H1 (cell line): Measurements from ENCODE around the gene VAV2. TPM values are rescaled to one million over a fixed set of nuclear protein-coding genes. Genes with fewer than 3 reads are reported as not detected.

Experiments used
- CTCF ChIA-PET: fragments of 300-600 bp; sonication (Branson Sonifier 250); formaldehyde crosslinking; loops from one replicate; lab custom pipeline; 2021; ENCODE audit not compliant: partially characterized antibody; lab: Charles Lee
- POLR2A ChIA-PET: fragments of 300-600 bp; sonication (Branson Sonifier 250); formaldehyde crosslinking; loops from one replicate; lab custom pipeline; 2021; ENCODE audit warnings: inconsistent platforms; ENCODE audit not compliant: partially characterized antibody; lab: Charles Lee
- DNase-seq, 2 experiments: peaks; one replicate each; pipeline versions ENCODE4 v3.0.0 to v3.0.0-alpha.2; 2010 to 2022; ENCODE audit warnings: low spot score in 2 of 2, low read depth in 1 of 2, mixed read lengths in 1 of 2
- FAIRE-seq: peaks from 2 replicates; lab custom pipeline; 2011; peaks lifted over from hg19 to GRCh38; lab: Jason Lieb, UNC
- H2AFZ ChIP-seq: 2 replicates; pipeline ENCODE4 v1.8.1; 2012; ENCODE audit warnings: low read length, inconsistent platforms
- H2AK5ac ChIP-seq: 2 replicates; pipeline ENCODE4 v1.6.1; 2013; ENCODE audit warnings: low read depth, low read length
- H2BK120ac ChIP-seq: replicated peaks from 2 replicates; pipeline ENCODE3; 2013; ENCODE audit warnings: low read depth, low read length, inconsistent platforms
- H2BK12ac ChIP-seq: 2 replicates; pipeline ENCODE4 v1.6.1; 2013; ENCODE audit warnings: low read depth, low read length
- H2BK15ac ChIP-seq: 2 replicates; pipeline ENCODE4 v1.6.1; 2013; ENCODE audit warnings: low read length
- H2BK20ac ChIP-seq: 2 replicates; pipeline ENCODE4 v1.6.1; 2013; ENCODE audit warnings: low read length
- H2BK5ac ChIP-seq: 2 replicates; pipeline ENCODE4 v1.6.1; 2013; ENCODE audit warnings: low read depth, low read length
- H3K14ac ChIP-seq: 2 replicates; pipeline ENCODE4 v1.6.1; 2013; ENCODE audit warnings: inconsistent platforms; ENCODE audit not compliant: insufficient read length
- H3K18ac ChIP-seq: 2 replicates; pipeline ENCODE4 v1.6.1; 2013; ENCODE audit warnings: low read length; ENCODE audit errors: extremely low read depth
- H3K23ac ChIP-seq: 2 replicates; pipeline ENCODE4 v1.6.1; 2013; ENCODE audit warnings: inconsistent platforms; ENCODE audit not compliant: insufficient read length
- H3K23me2 ChIP-seq: 2 replicates; pipeline ENCODE4 v1.6.1; 2013; ENCODE audit warnings: low read depth, low read length
- H3K27ac ChIP-seq: 2 replicates; pipeline ENCODE4 v1.6.1; 2011; ENCODE audit warnings: low read depth, low read length, inconsistent platforms
- H3K27me3 ChIP-seq, 4 experiments: replicated peaks in 1 of 4; 1 replicate in 1 of 4; 2 replicates in 3 of 4; pipeline versions ENCODE4 v1.6.1 to v1.8.1; 2011 to 2013; ENCODE audit warnings: low read length in 3 of 4, mild to moderate bottlenecking in 3 of 4, inconsistent platforms in 2 of 4, mixed read lengths in 2 of 4, moderate library complexity in 1 of 4; ENCODE audit not compliant: control insufficient read depth in 3 of 4, insufficient read depth in 3 of 4; ENCODE audit errors: extremely low read depth in 1 of 4
- H3K36me3 ChIP-seq, 4 experiments: 2 replicates each; pipeline versions ENCODE4 v1.6.1 to v1.8.1; 2011 to 2013; ENCODE audit warnings: mild to moderate bottlenecking in 4 of 4, low read length in 3 of 4, moderate library complexity in 2 of 4, control low read depth in 1 of 4, inconsistent platforms in 1 of 4; ENCODE audit not compliant: insufficient read depth in 4 of 4, control insufficient read depth in 2 of 4
- H3K4ac ChIP-seq: replicated peaks from 2 replicates; pipeline ENCODE3; 2013; ENCODE audit warnings: low read length, low read depth, mixed read lengths, inconsistent platforms; ENCODE audit not compliant: insufficient read length
- H3K4me1 ChIP-seq, 4 experiments: replicated peaks in 1 of 4; 1 replicate in 1 of 4; 2 replicates in 3 of 4; pipeline versions ENCODE4 v1.6.1 to v1.8.1; 2011 to 2013; ENCODE audit warnings: low read length in 3 of 4, inconsistent platforms in 2 of 4, mixed read lengths in 1 of 4; ENCODE audit not compliant: insufficient read depth in 4 of 4, control insufficient read depth in 3 of 4
- H3K4me2 ChIP-seq, 2 experiments: 2 replicates each; pipeline versions ENCODE4 v1.6.1 to v1.8.1; 2011 to 2013; ENCODE audit warnings: low read depth in 2 of 2, low read length in 2 of 2, control low read depth in 1 of 2, inconsistent platforms in 1 of 2, mild to moderate bottlenecking in 1 of 2; ENCODE audit not compliant: insufficient read depth in 1 of 2
- H3K4me3 ChIP-seq, 4 experiments: fragments of 200-600, 300-600 bp in 1 of 4; sonication (generic), shearing (Covaris generic), sonication (Bioruptor Twin) in 1 of 4; 2 replicates each; pipeline versions ENCODE4 v1.5.1 to v1.8.1; 2011 to 2016; ENCODE audit warnings: low read length in 4 of 4, low read depth in 3 of 4, control low read depth in 2 of 4, inconsistent platforms in 2 of 4, mild to moderate bottlenecking in 2 of 4, mixed read lengths in 1 of 4, moderate library complexity in 1 of 4; ENCODE audit not compliant: insufficient read depth in 2 of 4; ENCODE audit errors: extremely low read depth in 1 of 4
- H3K56ac ChIP-seq: replicated peaks from 2 replicates; pipeline ENCODE3; 2013; ENCODE audit warnings: low read depth, mild to moderate bottlenecking, mixed read lengths, low read length, inconsistent platforms; ENCODE audit not compliant: insufficient read length
- H3K79me1 ChIP-seq: 2 replicates; pipeline ENCODE4 v1.6.1; 2013; ENCODE audit warnings: low read depth, low read length, control low read depth
- H3K79me2 ChIP-seq, 2 experiments: 2 replicates each; pipeline versions ENCODE4 v1.6.1 to v1.8.1; 2012 to 2013; ENCODE audit warnings: low read length in 2 of 2, mild to moderate bottlenecking in 2 of 2, inconsistent platforms in 1 of 2; ENCODE audit not compliant: insufficient read depth in 2 of 2, control insufficient read depth in 1 of 2
- H3K9ac ChIP-seq, 4 experiments: replicated peaks in 1 of 4; 1 replicate in 1 of 4; 2 replicates in 3 of 4; pipeline versions ENCODE4 v1.6.1 to v1.8.1; 2011 to 2013; ENCODE audit warnings: low read depth in 3 of 4, low read length in 3 of 4, control low read depth in 2 of 4, mild to moderate bottlenecking in 2 of 4, moderate library complexity in 2 of 4, inconsistent platforms in 1 of 4; ENCODE audit errors: extremely low read depth in 1 of 4
- H3K9me3 ChIP-seq, 2 experiments: 2 replicates each; pipeline versions ENCODE4 v1.6.1 to v1.8.1; 2012 to 2013; ENCODE audit warnings: mild to moderate bottlenecking in 2 of 2, moderate library complexity in 2 of 2, control low read depth in 1 of 2, inconsistent platforms in 1 of 2, low read depth in 1 of 2, low read length in 1 of 2, mixed read lengths in 1 of 2; ENCODE audit not compliant: insufficient read depth in 2 of 2
- H4K20me1 ChIP-seq, 2 experiments: replicated peaks in 1 of 2; 2 replicates each; pipeline versions ENCODE3 to v1.8.1; 2011 to 2013; ENCODE audit warnings: inconsistent platforms in 2 of 2, low read length in 2 of 2, mild to moderate bottlenecking in 1 of 2; ENCODE audit not compliant: insufficient read depth in 2 of 2, control insufficient read depth in 1 of 2
- H4K5ac ChIP-seq: 2 replicates; pipeline ENCODE4 v1.6.1; 2013; ENCODE audit warnings: low read length, low read depth, mixed read lengths, inconsistent platforms; ENCODE audit not compliant: insufficient read length
- H4K8ac ChIP-seq: 2 replicates; pipeline ENCODE4 v1.8.0; 2013; ENCODE audit warnings: mild to moderate bottlenecking, moderate library complexity, low read length, inconsistent platforms; ENCODE audit not compliant: insufficient read depth; ENCODE audit errors: extremely low read depth
- H4K91ac ChIP-seq: replicated peaks from 2 replicates; pipeline ENCODE3; 2013; ENCODE audit warnings: low read length, mixed read lengths, inconsistent platforms; ENCODE audit not compliant: insufficient read length
- CHD2 ChIP-seq: IDR thresholded peaks from 2 replicates; pipeline ENCODE4 v1.6.1; 2012; ENCODE audit warnings: low read length, improper control_type of control experiment
- FOSL1 ChIP-seq: IDR thresholded peaks from 2 replicates; pipeline ENCODE4 v1.6.1; 2011; ENCODE audit warnings: mild to moderate bottlenecking, low read depth, low read length, moderate library complexity; ENCODE audit not compliant: insufficient read depth
- MAX ChIP-seq: IDR thresholded peaks from 2 replicates; pipeline ENCODE4 v1.6.1; 2012; ENCODE audit warnings: inconsistent platforms
- SIN3A ChIP-seq, 2 experiments: IDR thresholded peaks in 1 of 2; conservative IDR thresholded peaks in 1 of 2; 2 replicates each; pipeline ENCODE4 v1.6.1; 2011 to 2012; ENCODE audit warnings: low read length in 2 of 2, improper control_type of control experiment in 1 of 2, low read depth in 1 of 2, mild to moderate bottlenecking in 1 of 2
- SP1 ChIP-seq: IDR thresholded peaks from 2 replicates; pipeline ENCODE4 v1.6.1; 2011; ENCODE audit warnings: low read depth, low read length
- TAF7 ChIP-seq: optimal IDR thresholded peaks from 2 replicates; pipeline ENCODE3; 2011; ENCODE audit warnings: low read depth, mild to moderate bottlenecking, inconsistent platforms, low read length, moderate library complexity, borderline replicate concordance
- WGBS, 2 experiments: shearing (Covaris generic) in 1 of 2; methylation state at CpG; one replicate each; pipeline versions ENCODE4 v1.1.6 to v1.1.7; 2013 to 2015; ENCODE audit warnings: low lambda C conversion rate in 2 of 2, mixed read lengths in 2 of 2, inconsistent platforms in 1 of 2, low coverage in 1 of 2, missing lambda C conversion rate in 1 of 2; ENCODE audit not compliant: insufficient replicate concordance in 2 of 2, insufficient coverage in 1 of 2, insufficient read length in 1 of 2; ENCODE audit errors: extremely low coverage in 1 of 2, missing lambda C conversion rate in 1 of 2; 5-methylcytosine and 5-hydroxymethylcytosine counted together
- polyA plus RNA-seq, 7 experiments: library from polyadenylated mRNA; depleted of rRNA in 3 of 7; stranded (reverse) in 5 of 7; unstranded in 2 of 7; fragments of >200 nt in 5 of 7; fragments of 200-250 nt in 2 of 7; gene quantifications; 1 replicate in 5 of 7; 2 replicates in 1 of 7; 4 replicates in 1 of 7; pipeline versions ENCODE4 v1.2.1 to v1.2.3, GENCODE V29; 2011 to 2013; ENCODE audit warnings: missing spikeins in 2 of 7, mixed read lengths in 2 of 7
- total RNA-seq: library from RNA; stranded (reverse); fragmentation: NEBNext Ultra II Directional; extraction: Animal tissue kit (Norgen Biotek cat#: 25700); gene quantifications from 2 replicates; pipeline ENCODE4 v1.2.1, GENCODE V29; 2021

Gene VAV2
- total and polyA plus RNA-seq, 2 of the 8 experiments (the other 6 are each of a cell fraction or from before 2014, with no cell fraction given) = 13.6 to 37.6 TPM

GRCh38 chr9:133731876-133732638 lies 260.1 kb downstream of the VAV2 start:
- POLR2A ChIA-PET = no interaction called here
- H3K9me3 ChIP-seq = no peaks in the 10 kb centered on the region
- CTCF ChIA-PET = interaction anchor here (1.4 to 2.5 kb wide), 3 partner anchors 11 to 193 kb away, joined by 5 to 10 read pairs (median 9); no protein-coding TSS in a partner anchor

More at GRCh38 chr9:133731876-133732638, 260.1 kb downstream of the VAV2 start:
- no peak overlapping the region for H3K4ac ChIP-seq
- H2AK5ac ChIP-seq = no peak overlapping the region
- H3K56ac ChIP-seq = no peak overlapping the region
- no peak overlapping the region for H4K5ac ChIP-seq
- no peak overlapping the region for H3K23ac ChIP-seq
- TF ChIP-seq CHD2 (peak; percentile 60; the same call in 1 of the 2 replicates), MAX (0 out of 2 replicates have a peak, but pooled peaks have one; percentile 13), TAF7 (no peak), FOSL1 (no peak), SIN3A (conservative IDR thresholded peaks at IDR 0.05 in 1 of 2, IDR thresholded peaks at IDR 0.05 in 1 of 2; ENCODE audit: low read depth in 1 of 2, low read length in 2 of 2) (peak in 1 of 2 experiments; percentile 89; a peak in 2 of 4 replicates), SP1 (peak; percentile 83)
- no peak overlapping the region for H3K4me2 ChIP-seq
- H2BK120ac ChIP-seq = no peak overlapping the region
- 84% methylated on average over 25 of the region's 30 CpGs; no CpG with 5 or more reads in 1 of the 2 experiments for WGBS, 2 experiments
- H2BK12ac ChIP-seq = no peak overlapping the region
- no peak overlapping the region for H3K9ac ChIP-seq
- H3K36me3 ChIP-seq = no peaks in the 10 kb centered on the region
- FAIRE-seq = peak; percentile 89
- H2BK15ac ChIP-seq = no peak overlapping the region
- no peak overlapping the region for H4K8ac ChIP-seq
- no peak overlapping the region for H2AFZ ChIP-seq
- H3K14ac ChIP-seq = no peak overlapping the region
- H3K27me3 ChIP-seq = no peaks in the 10 kb centered on the region
- peaks cover 0 to 3% of the 10 kb centered on the region in 2 experiments for H4K20me1 ChIP-seq
- no peak overlapping the region for H2BK20ac ChIP-seq
- H2BK5ac ChIP-seq = no peak overlapping the region
- no peak overlapping the region for H4K91ac ChIP-seq
- H3K27ac ChIP-seq = no peak overlapping the region
- H3K18ac ChIP-seq = no peak overlapping the region
- peaks cover 0 to 14% (median 9%) of the 10 kb centered on the region in 4 experiments; a peak in 5 of 7 replicates for H3K4me1 ChIP-seq
- no peak for DNase-seq
- H3K23me2 ChIP-seq = peaks cover 4% of the 10 kb centered on the region; the same call in 1 of the 2 replicates
- H3K4me3 ChIP-seq = no peak overlapping the region
- no peaks in the 10 kb centered on the region for H3K79me2 ChIP-seq
- H3K79me1 ChIP-seq = no peaks in the 10 kb centered on the region
